ENCODE data around the gene SPEN. TPM values are rescaled to one million over a fixed set of nuclear protein-coding genes. Genes with fewer than 3 reads are reported as not detected.
"Not testable (repeated sequence)": the region's sequence is repeated elsewhere in the genome, so short reads cannot be mapped to it uniquely, and the experiment has no call there.

SPEN gene
- total and polyA plus RNA-seq, 2 donors: 11.4 to 16.3 TPM

- no peaks in the 10 kb centered on the region for H3K27me3 ChIP-seq (ENCODE audit: control insufficient read depth in 2 of 2, insufficient read depth in 1 of 2, low read length in 1 of 2)
- no peak overlapping the region for H3K27ac ChIP-seq (ENCODE audit: low read depth in 1 of 2, low read length in 1 of 2)
- peaks cover 9 to 19% of the 10 kb centered on the region in 2 donors for H3K36me3 ChIP-seq (ENCODE audit: control insufficient read depth in 2 of 2, insufficient read depth in 2 of 2, low read length in 1 of 2)
- 92% methylated on average over 6 of the region's 6 CpGs for WGBS
- H3K4me1 ChIP-seq (ENCODE audit: control insufficient read depth in 2 of 2, insufficient read depth in 2 of 2, low read length in 2 of 2): peaks cover 9 to 15% of the 10 kb centered on the region in 2 donors
- no peaks in the 10 kb centered on the region for H3K9me3 ChIP-seq (ENCODE audit: control insufficient read depth in 2 of 2, insufficient read depth in 1 of 2, low read length in 1 of 2)
- DNase-seq (ENCODE audit: low read depth in 6 of 9, low spot score in 9 of 9): no peak
- H3K4me3 ChIP-seq (ENCODE audit: low read length in 2 of 2): no peak overlapping the region
These were observed 35.8 kb downstream of the SPEN start for GRCh38 chr1:15883326-15883725.

GRCh38 chr1:15884477-15884876 is 37.0 kb downstream of the SPEN start:
- no peaks in the 10 kb centered on the region for H3K27me3 ChIP-seq (ENCODE audit: control insufficient read depth in 2 of 2, insufficient read depth in 1 of 2, low read length in 1 of 2)
- H3K9me3 ChIP-seq (ENCODE audit: control insufficient read depth in 2 of 2, insufficient read depth in 1 of 2, low read length in 1 of 2): no peaks in the 10 kb centered on the region
- H3K36me3 ChIP-seq (ENCODE audit: control insufficient read depth in 2 of 2, insufficient read depth in 2 of 2, low read length in 1 of 2): peaks cover 12 to 15% of the 10 kb centered on the region in 2 donors
- H3K4me1 ChIP-seq (ENCODE audit: control insufficient read depth in 2 of 2, insufficient read depth in 2 of 2, low read length in 2 of 2): peaks cover 9 to 15% of the 10 kb centered on the region in 2 donors
- no peak overlapping the region for H3K4me3 ChIP-seq (ENCODE audit: low read length in 2 of 2)
- WGBS: 94% methylated on average over 4 of the region's 4 CpGs
- H3K27ac ChIP-seq (ENCODE audit: low read depth in 1 of 2, low read length in 1 of 2): no peak overlapping the region
- no peak for DNase-seq (ENCODE audit: low read depth in 6 of 9, low spot score in 9 of 9)

- H3K9me3 ChIP-seq (ENCODE audit: control insufficient read depth in 2 of 2, insufficient read depth in 1 of 2, low read length in 1 of 2): no peaks in the 10 kb centered on the region
- H3K36me3 ChIP-seq (ENCODE audit: control insufficient read depth in 2 of 2, insufficient read depth in 2 of 2, low read length in 1 of 2): peaks cover 12 to 18% of the 10 kb centered on the region in 2 donors
- peak overlapping the region in 1 of 2 donors; percentile 87 for H3K27ac ChIP-seq (ENCODE audit: low read depth in 1 of 2, low read length in 1 of 2)
- H3K27me3 ChIP-seq (ENCODE audit: control insufficient read depth in 2 of 2, insufficient read depth in 1 of 2, low read length in 1 of 2): no peaks in the 10 kb centered on the region
- WGBS: 81% methylated on average over 5 of the region's 5 CpGs
- H3K4me3 ChIP-seq (ENCODE audit: low read length in 2 of 2): no peak overlapping the region
- no peak for DNase-seq (ENCODE audit: low read depth in 6 of 9, low spot score in 9 of 9)
- H3K4me1 ChIP-seq (ENCODE audit: control insufficient read depth in 2 of 2, insufficient read depth in 2 of 2, low read length in 2 of 2): peaks cover 9 to 15% of the 10 kb centered on the region in 2 donors
These were observed 37.8 kb downstream of the SPEN start for GRCh38 chr1:15885269-15885668.

- WGBS: 7% methylated on average over 14 of the region's 14 CpGs
- Histone ChIP-seq H3K27ac (ENCODE audit: low read depth in 1 of 2, low read length in 1 of 2) (peak overlapping the region; percentile 74 to 87), H3K4me1 (ENCODE audit: control insufficient read depth in 2 of 2, insufficient read depth in 2 of 2, low read length in 2 of 2) (peaks cover 9 to 15% of the 10 kb centered on the region in 2 donors)
These were observed 38.4 kb downstream of the SPEN start for GRCh38 chr1:15885701-15886610.

GRCh38 chr1:15886611-15887167 is 39.2 kb downstream of the SPEN start:
- 48% methylated on average over 4 of the region's 4 CpGs for WGBS
- Histone ChIP-seq H3K9me3 (ENCODE audit: control insufficient read depth in 2 of 2, insufficient read depth in 1 of 2, low read length in 1 of 2) (no peaks in the 10 kb centered on the region), H3K36me3 (ENCODE audit: control insufficient read depth in 2 of 2, insufficient read depth in 2 of 2, low read length in 1 of 2) (peaks cover 6 to 16% of the 10 kb centered on the region in 2 donors), H3K4me1 (ENCODE audit: control insufficient read depth in 2 of 2, insufficient read depth in 2 of 2, low read length in 2 of 2) (peaks cover 9 to 15% of the 10 kb centered on the region in 2 donors), H3K27me3 (ENCODE audit: control insufficient read depth in 2 of 2, insufficient read depth in 1 of 2, low read length in 1 of 2) (no peaks in the 10 kb centered on the region), H3K27ac (ENCODE audit: low read depth in 1 of 2, low read length in 1 of 2) (peak overlapping the region; percentile 61 to 87), H3K4me3 (ENCODE audit: low read length in 2 of 2) (no peak overlapping the region)
- no peak for DNase-seq (ENCODE audit: low read depth in 6 of 9, low spot score in 9 of 9)

More at GRCh38 chr1:15885701-15886610, 38.4 kb downstream of the SPEN start:
- Histone ChIP-seq H3K36me3 (ENCODE audit: control insufficient read depth in 2 of 2, insufficient read depth in 2 of 2, low read length in 1 of 2) (peaks cover 9 to 19% of the 10 kb centered on the region in 2 donors), H3K27me3 (ENCODE audit: control insufficient read depth in 2 of 2, insufficient read depth in 1 of 2, low read length in 1 of 2) (no peaks in the 10 kb centered on the region), H3K4me3 (ENCODE audit: low read length in 2 of 2) (peak overlapping the region; percentile 5 to 21), H3K9me3 (ENCODE audit: control insufficient read depth in 2 of 2, insufficient read depth in 1 of 2, low read length in 1 of 2) (no peaks in the 10 kb centered on the region)
- DNase-seq (ENCODE audit: low read depth in 6 of 9, low spot score in 9 of 9): peak; percentile 8 to 69 (median 39)

- peaks cover 3 to 21% of the 10 kb centered on the region in 2 donors for H3K36me3 ChIP-seq (ENCODE audit: control insufficient read depth in 2 of 2, insufficient read depth in 2 of 2, low read length in 1 of 2)
- not testable (repeated sequence) for H3K9me3 ChIP-seq (ENCODE audit: control insufficient read depth in 2 of 2, insufficient read depth in 1 of 2, low read length in 1 of 2); H3K27me3 ChIP-seq (ENCODE audit: control insufficient read depth in 2 of 2, insufficient read depth in 1 of 2, low read length in 1 of 2); DNase-seq (ENCODE audit: low read depth in 6 of 9, low spot score in 9 of 9); H3K4me3 ChIP-seq (ENCODE audit: low read length in 2 of 2); H3K27ac ChIP-seq (ENCODE audit: low read depth in 1 of 2, low read length in 1 of 2); H3K4me1 ChIP-seq (ENCODE audit: control insufficient read depth in 2 of 2, insufficient read depth in 2 of 2, low read length in 2 of 2)
- WGBS: 83% methylated on average over 6 of the region's 6 CpGs
These were observed 45.5 kb downstream of the SPEN start for GRCh38 chr1:15892857-15893599.

GRCh38 chr1:15895233-15895632 is 47.7 kb downstream of the SPEN start:
- no peaks in the 10 kb centered on the region for H3K4me1 ChIP-seq (ENCODE audit: control insufficient read depth in 2 of 2, insufficient read depth in 2 of 2, low read length in 2 of 2)
- no peak overlapping the region for H3K27ac ChIP-seq (ENCODE audit: low read depth in 1 of 2, low read length in 1 of 2)
- H3K9me3 ChIP-seq (ENCODE audit: control insufficient read depth in 2 of 2, insufficient read depth in 1 of 2, low read length in 1 of 2): no peaks in the 10 kb centered on the region
- DNase-seq (ENCODE audit: low read depth in 6 of 9, low spot score in 9 of 9): no peak
- no peak overlapping the region for H3K4me3 ChIP-seq (ENCODE audit: low read length in 2 of 2)
- no peaks in the 10 kb centered on the region for H3K27me3 ChIP-seq (ENCODE audit: control insufficient read depth in 2 of 2, insufficient read depth in 1 of 2, low read length in 1 of 2)
- H3K36me3 ChIP-seq (ENCODE audit: control insufficient read depth in 2 of 2, insufficient read depth in 2 of 2, low read length in 1 of 2): peaks cover 4 to 23% of the 10 kb centered on the region in 2 donors

- H3K9me3 ChIP-seq (ENCODE audit: control insufficient read depth in 2 of 2, insufficient read depth in 1 of 2, low read length in 1 of 2); H3K4me1 ChIP-seq (ENCODE audit: control insufficient read depth in 2 of 2, insufficient read depth in 2 of 2, low read length in 2 of 2); H3K27ac ChIP-seq (ENCODE audit: low read depth in 1 of 2, low read length in 1 of 2); H3K4me3 ChIP-seq (ENCODE audit: low read length in 2 of 2); H3K27me3 ChIP-seq (ENCODE audit: control insufficient read depth in 2 of 2, insufficient read depth in 1 of 2, low read length in 1 of 2); DNase-seq (ENCODE audit: low read depth in 6 of 9, low spot score in 9 of 9): not testable (repeated sequence)
- WGBS: 99% methylated on average over 20 of the region's 20 CpGs
- peaks cover 7 to 17% of the 10 kb centered on the region in 2 donors for H3K36me3 ChIP-seq (ENCODE audit: control insufficient read depth in 2 of 2, insufficient read depth in 2 of 2, low read length in 1 of 2)
These were observed 49.5 kb downstream of the SPEN start for GRCh38 chr1:15896841-15897610.
